H1 (cell line): Measurements from ENCODE around the gene S100A6. TPM values are rescaled to one million over a fixed set of nuclear protein-coding genes. Genes with fewer than 3 reads are reported as not detected.

Experiments
- CTCF ChIA-PET: fragments of 300-600 bp; sonication (Branson Sonifier 250); formaldehyde crosslinking; loops from one replicate; lab custom pipeline; 2021; ENCODE audit not compliant: partially characterized antibody; lab: Charles Lee
- POLR2A ChIA-PET: fragments of 300-600 bp; sonication (Branson Sonifier 250); formaldehyde crosslinking; loops from one replicate; lab custom pipeline; 2021; ENCODE audit warnings: inconsistent platforms; ENCODE audit not compliant: partially characterized antibody; lab: Charles Lee
- DNase-seq, 2 experiments: peaks; one replicate each; pipeline versions ENCODE4 v3.0.0 to v3.0.0-alpha.2; 2010 to 2022; ENCODE audit warnings: low spot score in 2 of 2, low read depth in 1 of 2, mixed read lengths in 1 of 2
- FAIRE-seq: peaks from 2 replicates; lab custom pipeline; 2011; peaks lifted over from hg19 to GRCh38; lab: Jason Lieb, UNC
- H2AFZ ChIP-seq: 2 replicates; pipeline ENCODE4 v1.8.1; 2012; ENCODE audit warnings: low read length, inconsistent platforms
- H2AK5ac ChIP-seq: 2 replicates; pipeline ENCODE4 v1.6.1; 2013; ENCODE audit warnings: low read depth, low read length
- H2BK120ac ChIP-seq: replicated peaks from 2 replicates; pipeline ENCODE3; 2013; ENCODE audit warnings: low read depth, low read length, inconsistent platforms
- H2BK12ac ChIP-seq: 2 replicates; pipeline ENCODE4 v1.6.1; 2013; ENCODE audit warnings: low read depth, low read length
- H2BK15ac ChIP-seq: 2 replicates; pipeline ENCODE4 v1.6.1; 2013; ENCODE audit warnings: low read length
- H2BK20ac ChIP-seq: 2 replicates; pipeline ENCODE4 v1.6.1; 2013; ENCODE audit warnings: low read length
- H2BK5ac ChIP-seq: 2 replicates; pipeline ENCODE4 v1.6.1; 2013; ENCODE audit warnings: low read depth, low read length
- H3K14ac ChIP-seq: 2 replicates; pipeline ENCODE4 v1.6.1; 2013; ENCODE audit warnings: inconsistent platforms; ENCODE audit not compliant: insufficient read length
- H3K18ac ChIP-seq: 2 replicates; pipeline ENCODE4 v1.6.1; 2013; ENCODE audit warnings: low read length; ENCODE audit errors: extremely low read depth
- H3K23ac ChIP-seq: 2 replicates; pipeline ENCODE4 v1.6.1; 2013; ENCODE audit warnings: inconsistent platforms; ENCODE audit not compliant: insufficient read length
- H3K23me2 ChIP-seq: 2 replicates; pipeline ENCODE4 v1.6.1; 2013; ENCODE audit warnings: low read depth, low read length
- H3K27ac ChIP-seq: 2 replicates; pipeline ENCODE4 v1.6.1; 2011; ENCODE audit warnings: low read depth, low read length, inconsistent platforms
- H3K27me3 ChIP-seq, 4 experiments: replicated peaks in 1 of 4; 1 replicate in 1 of 4; 2 replicates in 3 of 4; pipeline versions ENCODE4 v1.6.1 to v1.8.1; 2011 to 2013; ENCODE audit warnings: low read length in 3 of 4, mild to moderate bottlenecking in 3 of 4, inconsistent platforms in 2 of 4, mixed read lengths in 2 of 4, moderate library complexity in 1 of 4; ENCODE audit not compliant: control insufficient read depth in 3 of 4, insufficient read depth in 3 of 4; ENCODE audit errors: extremely low read depth in 1 of 4
- H3K36me3 ChIP-seq, 4 experiments: 2 replicates each; pipeline versions ENCODE4 v1.6.1 to v1.8.1; 2011 to 2013; ENCODE audit warnings: mild to moderate bottlenecking in 4 of 4, low read length in 3 of 4, moderate library complexity in 2 of 4, control low read depth in 1 of 4, inconsistent platforms in 1 of 4; ENCODE audit not compliant: insufficient read depth in 4 of 4, control insufficient read depth in 2 of 4
- H3K4ac ChIP-seq: replicated peaks from 2 replicates; pipeline ENCODE3; 2013; ENCODE audit warnings: low read length, low read depth, mixed read lengths, inconsistent platforms; ENCODE audit not compliant: insufficient read length
- H3K4me1 ChIP-seq, 4 experiments: replicated peaks in 1 of 4; 1 replicate in 1 of 4; 2 replicates in 3 of 4; pipeline versions ENCODE4 v1.6.1 to v1.8.1; 2011 to 2013; ENCODE audit warnings: low read length in 3 of 4, inconsistent platforms in 2 of 4, mixed read lengths in 1 of 4; ENCODE audit not compliant: insufficient read depth in 4 of 4, control insufficient read depth in 3 of 4
- H3K4me2 ChIP-seq, 2 experiments: 2 replicates each; pipeline versions ENCODE4 v1.6.1 to v1.8.1; 2011 to 2013; ENCODE audit warnings: low read depth in 2 of 2, low read length in 2 of 2, control low read depth in 1 of 2, inconsistent platforms in 1 of 2, mild to moderate bottlenecking in 1 of 2; ENCODE audit not compliant: insufficient read depth in 1 of 2
- H3K4me3 ChIP-seq, 4 experiments: fragments of 200-600, 300-600 bp in 1 of 4; sonication (generic), shearing (Covaris generic), sonication (Bioruptor Twin) in 1 of 4; 2 replicates each; pipeline versions ENCODE4 v1.5.1 to v1.8.1; 2011 to 2016; ENCODE audit warnings: low read length in 4 of 4, low read depth in 3 of 4, control low read depth in 2 of 4, inconsistent platforms in 2 of 4, mild to moderate bottlenecking in 2 of 4, mixed read lengths in 1 of 4, moderate library complexity in 1 of 4; ENCODE audit not compliant: insufficient read depth in 2 of 4; ENCODE audit errors: extremely low read depth in 1 of 4
- H3K56ac ChIP-seq: replicated peaks from 2 replicates; pipeline ENCODE3; 2013; ENCODE audit warnings: low read depth, mild to moderate bottlenecking, mixed read lengths, low read length, inconsistent platforms; ENCODE audit not compliant: insufficient read length
- H3K79me1 ChIP-seq: 2 replicates; pipeline ENCODE4 v1.6.1; 2013; ENCODE audit warnings: low read depth, low read length, control low read depth
- H3K79me2 ChIP-seq, 2 experiments: 2 replicates each; pipeline versions ENCODE4 v1.6.1 to v1.8.1; 2012 to 2013; ENCODE audit warnings: low read length in 2 of 2, mild to moderate bottlenecking in 2 of 2, inconsistent platforms in 1 of 2; ENCODE audit not compliant: insufficient read depth in 2 of 2, control insufficient read depth in 1 of 2
- H3K9ac ChIP-seq, 4 experiments: replicated peaks in 1 of 4; 1 replicate in 1 of 4; 2 replicates in 3 of 4; pipeline versions ENCODE4 v1.6.1 to v1.8.1; 2011 to 2013; ENCODE audit warnings: low read depth in 3 of 4, low read length in 3 of 4, control low read depth in 2 of 4, mild to moderate bottlenecking in 2 of 4, moderate library complexity in 2 of 4, inconsistent platforms in 1 of 4; ENCODE audit errors: extremely low read depth in 1 of 4
- H3K9me3 ChIP-seq, 2 experiments: 2 replicates each; pipeline versions ENCODE4 v1.6.1 to v1.8.1; 2012 to 2013; ENCODE audit warnings: mild to moderate bottlenecking in 2 of 2, moderate library complexity in 2 of 2, control low read depth in 1 of 2, inconsistent platforms in 1 of 2, low read depth in 1 of 2, low read length in 1 of 2, mixed read lengths in 1 of 2; ENCODE audit not compliant: insufficient read depth in 2 of 2
- H4K20me1 ChIP-seq, 2 experiments: replicated peaks in 1 of 2; 2 replicates each; pipeline versions ENCODE3 to v1.8.1; 2011 to 2013; ENCODE audit warnings: inconsistent platforms in 2 of 2, low read length in 2 of 2, mild to moderate bottlenecking in 1 of 2; ENCODE audit not compliant: insufficient read depth in 2 of 2, control insufficient read depth in 1 of 2
- H4K5ac ChIP-seq: 2 replicates; pipeline ENCODE4 v1.6.1; 2013; ENCODE audit warnings: low read length, low read depth, mixed read lengths, inconsistent platforms; ENCODE audit not compliant: insufficient read length
- H4K8ac ChIP-seq: 2 replicates; pipeline ENCODE4 v1.8.0; 2013; ENCODE audit warnings: mild to moderate bottlenecking, moderate library complexity, low read length, inconsistent platforms; ENCODE audit not compliant: insufficient read depth; ENCODE audit errors: extremely low read depth
- H4K91ac ChIP-seq: replicated peaks from 2 replicates; pipeline ENCODE3; 2013; ENCODE audit warnings: low read length, mixed read lengths, inconsistent platforms; ENCODE audit not compliant: insufficient read length
- ASH2L ChIP-seq: fragments of 200-600, 300-600 bp; sonication (generic); IDR thresholded peaks from one replicate; pipeline ENCODE4 v1.7.1; 2017; ENCODE audit warnings: low read length
- EZH2 ChIP-seq: fragments of 200-600 bp; sonication (generic); IDR thresholded peaks from 2 replicates; pipeline ENCODE4 v1.7.1; 2012; ENCODE audit warnings: low read depth, mild to moderate bottlenecking, moderate library complexity, low read length, inconsistent platforms; ENCODE audit not compliant: severe bottlenecking
- SP1 ChIP-seq: IDR thresholded peaks from 2 replicates; pipeline ENCODE4 v1.6.1; 2011; ENCODE audit warnings: low read depth, low read length
- WGBS, 2 experiments: shearing (Covaris generic) in 1 of 2; methylation state at CpG; one replicate each; pipeline versions ENCODE4 v1.1.6 to v1.1.7; 2013 to 2015; ENCODE audit warnings: low lambda C conversion rate in 2 of 2, mixed read lengths in 2 of 2, inconsistent platforms in 1 of 2, low coverage in 1 of 2, missing lambda C conversion rate in 1 of 2; ENCODE audit not compliant: insufficient replicate concordance in 2 of 2, insufficient coverage in 1 of 2, insufficient read length in 1 of 2; ENCODE audit errors: extremely low coverage in 1 of 2, missing lambda C conversion rate in 1 of 2; 5-methylcytosine and 5-hydroxymethylcytosine counted together
- long read RNA-seq, 2 experiments: library from RNA in 1 of 2; library from capped mRNA in 1 of 2; stranded (forward); transcript quantifications; one replicate each; pipeline ENCODE4 v2.0.0, GENCODE V29; 2021; ENCODE audit warnings: inconsistent platforms in 1 of 2
- polyA minus RNA-seq, 3 experiments: library from RNA; depleted of rRNA, polyadenylated mRNA; stranded (reverse); fragments of >200 nt; gene quantifications; 1 replicate in 2 of 3; 2 replicates in 1 of 3; pipeline ENCODE4 v1.2.3, GENCODE V29; 2011
- polyA plus RNA-seq, 7 experiments: library from polyadenylated mRNA; depleted of rRNA in 3 of 7; stranded (reverse) in 5 of 7; unstranded in 2 of 7; fragments of >200 nt in 5 of 7; fragments of 200-250 nt in 2 of 7; gene quantifications; 1 replicate in 5 of 7; 2 replicates in 1 of 7; 4 replicates in 1 of 7; pipeline versions ENCODE4 v1.2.1 to v1.2.3, GENCODE V29; 2011 to 2013; ENCODE audit warnings: missing spikeins in 2 of 7, mixed read lengths in 2 of 7
- total RNA-seq: library from RNA; stranded (reverse); fragmentation: NEBNext Ultra II Directional; extraction: Animal tissue kit (Norgen Biotek cat#: 25700); gene quantifications from 2 replicates; pipeline ENCODE4 v1.2.1, GENCODE V29; 2021

Gene S100A6
- total RNA-seq (11.1 and 11.5 TPM in 2 replicates), polyA plus RNA-seq (2011; rRNA removed) (45.8 and 63.0 TPM in 2 replicates), polyA minus RNA-seq (2011; rRNA and poly(A)+ RNA removed) (7.9 and 10.3 TPM in 2 replicates)
- polyA plus RNA-seq (2011; cell fraction: cytosol; rRNA removed) = 41.4 TPM
- polyA plus RNA-seq (2011; cell fraction: nucleus; rRNA removed) = 29.9 TPM
- polyA plus RNA-seq (2012, experiment 1 of 2) = 38.9 to 50.1 TPM (median 45.3 TPM) in 4 replicates
- 57.1 TPM for polyA plus RNA-seq (2012, experiment 2 of 2)
- 12.2 TPM for polyA plus RNA-seq (2013, experiment 1 of 2)
- 12.1 TPM for polyA plus RNA-seq (2013, experiment 2 of 2)
- polyA minus RNA-seq (2011; cell fraction: cytosol; rRNA and poly(A)+ RNA removed) = 29.6 TPM
- polyA minus RNA-seq (2011; cell fraction: nucleus; rRNA and poly(A)+ RNA removed) = 15.6 TPM
- long read RNA-seq, experiment 1, transcript S100A6-201 (3 exons, 665 nt) = major isoform, 17 of 25 reads
- long read RNA-seq, experiment 1, partial matches to known transcripts = 7 of 25 reads
- long read RNA-seq, experiment 1, other reads (novel, unspliced or antisense) = 0 of 25 reads
- long read RNA-seq, experiment 2 = 0 reads

GRCh38 chr1:153535242-153536011, at the start of gene S100A6:
Gene S100A6, minus strand, starts transcription at chr1:153535991. Its CDS starts 652 bp downstream, at chr1:153535339.
- H4K20me1 ChIP-seq = no peaks in the 10 kb centered on the region
- peak within 1 kb of the TSS; percentile 74 for H2BK15ac ChIP-seq
- peaks cover 15 to 38% (median 24%) of the 10 kb centered on the region in 4 experiments for H3K4me1 ChIP-seq
- H2AK5ac ChIP-seq = 0 out of 2 replicates have a peak within 1 kb of the TSS, but pooled peaks have one; percentile 7
- H2BK5ac ChIP-seq = peak within 1 kb of the TSS; percentile 62; the same call in 1 of the 2 replicates
- CTCF ChIA-PET = interaction anchor here (0.6 to 10.2 kb wide), 15 partner anchors 10 to 183 kb away, joined by 3 to 165 read pairs (median 8); partner anchors contain the start of genes CHTOP, S100A1, S100A13 and S100A14
- no peaks in the 10 kb centered on the region for H3K79me2 ChIP-seq
- peaks cover 0 to 19% (median 6%) of the 10 kb centered on the region in 4 experiments; a peak in 5 of 7 replicates for H3K27me3 ChIP-seq
- FAIRE-seq (no peak), DNase-seq (no peak)
- H4K5ac ChIP-seq = peak within 1 kb of the TSS; percentile 37
- H3K4me2 ChIP-seq = peak within 1 kb of the TSS; percentile 74 to 75
- peak within 1 kb of the TSS; percentile 96; the same call in 1 of the 2 replicates for H2BK12ac ChIP-seq
- no peak within 1 kb of the TSS for H3K27ac ChIP-seq
- H3K56ac ChIP-seq = no peak within 1 kb of the TSS
- TF ChIP-seq ASH2L = peak; percentile 1
- TF ChIP-seq EZH2 = peak; percentile 2
- no peak for TF ChIP-seq SP1
- WGBS, 2 experiments = 43% methylated on average over 11 of the region's 18 CpGs; no CpG with 5 or more reads in 1 of the 2 experiments
- H3K36me3 ChIP-seq = no peaks in the 10 kb centered on the region
- H2BK120ac ChIP-seq = peak within 1 kb of the TSS; percentile 40
- peak within 1 kb of the TSS; percentile 74; the same call in 1 of the 2 replicates for H2BK20ac ChIP-seq
- no peaks in the 10 kb centered on the region for H3K9me3 ChIP-seq
- H3K4me3 ChIP-seq = peak within 1 kb of the TSS; percentile 32 to 55 (median 40); a peak in 6 of 8 replicates
- H3K14ac ChIP-seq = no peak within 1 kb of the TSS
- POLR2A ChIA-PET = interaction anchor here (0.6 to 3.3 kb wide), 13 partner anchors 10 to 99 kb away, joined by 3 to 17 read pairs (median 4); partner anchors contain the start of genes CHTOP, S100A1, S100A13 and S100A16
- peak within 1 kb of the TSS; percentile 32 for H4K8ac ChIP-seq
- no peak within 1 kb of the TSS; a peak in 1 of 7 replicates for H3K9ac ChIP-seq
- H3K18ac ChIP-seq = peak within 1 kb of the TSS; percentile 82
- peak within 1 kb of the TSS; percentile 92 for H4K91ac ChIP-seq
- no peaks in the 10 kb centered on the region for H3K79me1 ChIP-seq
- peak within 1 kb of the TSS; percentile 58 for H3K4ac ChIP-seq
- peak within 1 kb of the TSS; percentile 90; the same call in 1 of the 2 replicates for H2AFZ ChIP-seq
- H3K23me2 ChIP-seq = peaks cover 2% of the 10 kb centered on the region
- H3K23ac ChIP-seq = no peak within 1 kb of the TSS
